ENCODE measurements around the gene GNAZ.

DNA sequence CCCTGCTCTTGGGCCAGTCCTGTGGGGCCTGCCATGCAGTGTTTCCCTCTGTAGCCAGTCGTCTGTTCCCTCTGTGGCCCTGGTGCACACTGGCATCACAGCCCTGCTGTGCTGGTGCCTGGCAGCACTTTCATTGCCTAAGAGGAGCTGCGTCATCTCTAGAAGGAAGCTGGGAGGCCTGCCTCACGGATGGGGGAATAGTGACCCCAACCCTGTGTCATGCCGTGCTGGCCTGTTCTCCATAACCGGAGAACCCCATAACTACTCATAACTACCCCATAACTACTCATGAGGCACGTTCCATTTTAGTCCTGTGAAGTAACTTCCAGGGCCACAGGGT lies 88.9 kb downstream of the GNAZ start:
- TF ChIP-seq, protein P1, sequence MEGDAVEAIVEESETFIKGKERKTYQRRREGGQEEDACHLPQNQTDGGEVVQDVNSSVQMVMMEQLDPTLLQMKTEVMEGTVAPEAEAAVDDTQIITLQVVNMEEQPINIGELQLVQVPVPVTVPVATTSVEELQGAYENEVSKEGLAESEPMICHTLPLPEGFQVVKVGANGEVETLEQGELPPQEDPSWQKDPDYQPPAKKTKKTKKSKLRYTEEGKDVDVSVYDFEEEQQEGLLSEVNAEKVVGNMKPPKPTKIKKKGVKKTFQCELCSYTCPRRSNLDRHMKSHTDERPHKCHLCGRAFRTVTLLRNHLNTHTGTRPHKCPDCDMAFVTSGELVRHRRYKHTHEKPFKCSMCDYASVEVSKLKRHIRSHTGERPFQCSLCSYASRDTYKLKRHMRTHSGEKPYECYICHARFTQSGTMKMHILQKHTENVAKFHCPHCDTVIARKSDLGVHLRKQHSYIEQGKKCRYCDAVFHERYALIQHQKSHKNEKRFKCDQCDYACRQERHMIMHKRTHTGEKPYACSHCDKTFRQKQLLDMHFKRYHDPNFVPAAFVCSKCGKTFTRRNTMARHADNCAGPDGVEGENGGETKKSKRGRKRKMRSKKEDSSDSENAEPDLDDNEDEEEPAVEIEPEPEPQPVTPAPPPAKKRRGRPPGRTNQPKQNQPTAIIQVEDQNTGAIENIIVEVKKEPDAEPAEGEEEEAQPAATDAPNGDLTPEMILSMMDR (IDR thresholded peaks at IDR 0.05): no peak
- TF ChIP-seq POLR2A (IDR thresholded peaks at IDR 0.05): no peak
